ENCODE results near the gene PHLDB1. TPM values are rescaled to one million over a fixed set of nuclear protein-coding genes. Genes with fewer than 3 reads are reported as not detected.
A peak's percentile ranks its signal among the peaks of the same experiment; 100 is the strongest.

The PHLDB1 gene
- total and polyA plus RNA-seq, 2 of the 8 experiments (the other 6 are each of a cell fraction or from before 2014, with no cell fraction given): 53.9 to 74.8 TPM

DNA sequence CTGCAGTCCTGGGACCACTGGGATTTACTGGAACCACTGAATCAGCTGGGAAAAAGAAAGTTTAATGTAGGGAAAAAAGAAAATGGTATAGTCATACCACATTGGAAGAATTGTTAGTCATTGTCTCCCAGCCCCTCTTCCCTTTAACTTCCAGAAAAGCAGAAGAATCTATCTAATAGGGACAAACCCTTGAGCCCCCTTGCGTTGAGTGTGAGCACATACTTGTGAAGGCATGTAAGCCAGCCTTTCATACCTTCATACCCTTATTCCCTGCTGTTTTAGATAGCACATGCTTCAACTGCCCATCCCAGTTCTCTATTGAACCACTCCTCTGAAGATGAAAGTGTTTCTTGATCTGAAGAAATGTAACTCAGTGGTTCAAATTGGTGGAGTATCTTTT, 65.4 kb downstream of the PHLDB1 start:
- H4K8ac ChIP-seq (ENCODE audit: extremely low read depth, insufficient read depth, low read length): no peak overlapping the region
- H3K79me1 ChIP-seq (ENCODE audit: low read depth, low read length): no peaks in the 10 kb centered on the region
- peaks cover 9 to 12% of the 10 kb centered on the region in 2 experiments for H3K9me3 ChIP-seq (ENCODE audit: insufficient read depth in 2 of 2, low read depth in 1 of 2, low read length in 1 of 2)
- no peak overlapping the region for H3K14ac ChIP-seq (ENCODE audit: insufficient read length)
- no peak overlapping the region for H3K4me3 ChIP-seq (ENCODE audit: extremely low read depth in 1 of 4, insufficient read depth in 2 of 4, low read depth in 3 of 4, low read length in 4 of 4)
- no peaks in the 10 kb centered on the region for H3K79me2 ChIP-seq (ENCODE audit: control insufficient read depth in 1 of 2, insufficient read depth in 2 of 2, low read length in 2 of 2)
- no peak overlapping the region for H4K5ac ChIP-seq (ENCODE audit: insufficient read length, low read depth, low read length)
- no peak for FAIRE-seq
- no peak overlapping the region for H2AK5ac ChIP-seq (ENCODE audit: low read depth, low read length)
- no peak overlapping the region for H2BK12ac ChIP-seq (ENCODE audit: low read depth, low read length)
- no peak overlapping the region for H2BK5ac ChIP-seq (ENCODE audit: low read depth, low read length)
- no peaks in the 10 kb centered on the region for H4K20me1 ChIP-seq (replicated peaks in 1 of 2; ENCODE audit: control insufficient read depth in 1 of 2, insufficient read depth in 2 of 2, low read length in 2 of 2)
- peak; percentile 24 to 28; a peak in 3 of 4 replicates for TF ChIP-seq RAD21 (IDR thresholded peaks at IDR 0.05 in 1 of 2, conservative IDR thresholded peaks at IDR 0.05 in 1 of 2; ENCODE audit: low read depth in 2 of 2, low read length in 2 of 2)
- TF ChIP-seq, protein P1, sequence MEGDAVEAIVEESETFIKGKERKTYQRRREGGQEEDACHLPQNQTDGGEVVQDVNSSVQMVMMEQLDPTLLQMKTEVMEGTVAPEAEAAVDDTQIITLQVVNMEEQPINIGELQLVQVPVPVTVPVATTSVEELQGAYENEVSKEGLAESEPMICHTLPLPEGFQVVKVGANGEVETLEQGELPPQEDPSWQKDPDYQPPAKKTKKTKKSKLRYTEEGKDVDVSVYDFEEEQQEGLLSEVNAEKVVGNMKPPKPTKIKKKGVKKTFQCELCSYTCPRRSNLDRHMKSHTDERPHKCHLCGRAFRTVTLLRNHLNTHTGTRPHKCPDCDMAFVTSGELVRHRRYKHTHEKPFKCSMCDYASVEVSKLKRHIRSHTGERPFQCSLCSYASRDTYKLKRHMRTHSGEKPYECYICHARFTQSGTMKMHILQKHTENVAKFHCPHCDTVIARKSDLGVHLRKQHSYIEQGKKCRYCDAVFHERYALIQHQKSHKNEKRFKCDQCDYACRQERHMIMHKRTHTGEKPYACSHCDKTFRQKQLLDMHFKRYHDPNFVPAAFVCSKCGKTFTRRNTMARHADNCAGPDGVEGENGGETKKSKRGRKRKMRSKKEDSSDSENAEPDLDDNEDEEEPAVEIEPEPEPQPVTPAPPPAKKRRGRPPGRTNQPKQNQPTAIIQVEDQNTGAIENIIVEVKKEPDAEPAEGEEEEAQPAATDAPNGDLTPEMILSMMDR (IDR thresholded peaks at IDR 0.05; ENCODE audit: control extremely low read depth in 1 of 3, insufficient read depth in 1 of 3, low read depth in 1 of 3, low read length in 3 of 3): peak in 2 of 3 experiments; percentile 26 to 52; a peak in 2 of 4 replicates
- TF ChIP-seq, protein P2, sequence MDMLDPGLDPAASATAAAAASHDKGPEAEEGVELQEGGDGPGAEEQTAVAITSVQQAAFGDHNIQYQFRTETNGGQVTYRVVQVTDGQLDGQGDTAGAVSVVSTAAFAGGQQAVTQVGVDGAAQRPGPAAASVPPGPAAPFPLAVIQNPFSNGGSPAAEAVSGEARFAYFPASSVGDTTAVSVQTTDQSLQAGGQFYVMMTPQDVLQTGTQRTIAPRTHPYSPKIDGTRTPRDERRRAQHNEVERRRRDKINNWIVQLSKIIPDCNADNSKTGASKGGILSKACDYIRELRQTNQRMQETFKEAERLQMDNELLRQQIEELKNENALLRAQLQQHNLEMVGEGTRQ (IDR thresholded peaks at IDR 0.05; ENCODE audit: low read length): no peak
- POLR2A ChIA-PET (ENCODE audit: partially characterized antibody): interaction anchor here (0.7 to 3.8 kb wide), 2 partner anchors 13 to 43 kb away, joined by 3 to 15 read pairs; no protein-coding TSS in a partner anchor
- H2BK120ac ChIP-seq (replicated peaks; ENCODE audit: low read depth, low read length): no peak overlapping the region
- no peak overlapping the region for H2BK15ac ChIP-seq (ENCODE audit: low read length)
- WGBS, 2 experiments (ENCODE audit: extremely low coverage in 1 of 2, insufficient coverage in 1 of 2, insufficient read length in 1 of 2, insufficient replicate concordance in 2 of 2, low coverage in 1 of 2, low lambda C conversion rate in 2 of 2, missing lambda C conversion rate in 1 of 2): 38% methylated on average over 1 of the region's 1 CpG; no CpG with 5 or more reads in 1 of the 2 experiments
- H3K56ac ChIP-seq (replicated peaks; ENCODE audit: insufficient read length, low read depth, low read length): no peak overlapping the region
- H4K91ac ChIP-seq (replicated peaks; ENCODE audit: insufficient read length, low read length): no peak overlapping the region
- CTCF ChIA-PET (ENCODE audit: partially characterized antibody): interaction anchor here (0.6 to 8.4 kb wide), 7 partner anchors 7 to 173 kb away, joined by 3 to 86 read pairs (median 4); partner anchors contain the start of gene TREH
- no peak overlapping the region for H3K4me2 ChIP-seq (ENCODE audit: insufficient read depth in 1 of 2, low read depth in 2 of 2, low read length in 2 of 2)
- no peak overlapping the region for H3K27ac ChIP-seq (ENCODE audit: low read depth, low read length)
- H3K27me3 ChIP-seq (replicated peaks in 1 of 4; ENCODE audit: control insufficient read depth in 3 of 4, extremely low read depth in 1 of 4, insufficient read depth in 3 of 4, low read length in 3 of 4): no peaks in the 10 kb centered on the region; a peak in 1 of 7 replicates
- H2AFZ ChIP-seq (ENCODE audit: low read length): no peak overlapping the region
- no peaks in the 10 kb centered on the region for H3K23me2 ChIP-seq (ENCODE audit: low read depth, low read length)
- H3K4me1 ChIP-seq (replicated peaks in 1 of 4; ENCODE audit: control insufficient read depth in 3 of 4, insufficient read depth in 4 of 4, low read length in 3 of 4): no peaks in the 10 kb centered on the region
- no peak overlapping the region for H3K4ac ChIP-seq (replicated peaks; ENCODE audit: insufficient read length, low read depth, low read length)
- H3K23ac ChIP-seq (ENCODE audit: insufficient read length): no peak overlapping the region
- H3K36me3 ChIP-seq (ENCODE audit: control insufficient read depth in 2 of 4, insufficient read depth in 4 of 4, low read length in 3 of 4): no peaks in the 10 kb centered on the region
- H2BK20ac ChIP-seq (ENCODE audit: low read length): no peak overlapping the region
- H3K9ac ChIP-seq (replicated peaks in 1 of 4; ENCODE audit: extremely low read depth in 1 of 4, low read depth in 3 of 4, low read length in 3 of 4): no peak overlapping the region
- DNase-seq (ENCODE audit: low read depth in 1 of 2, low spot score in 2 of 2): no peak
- H3K18ac ChIP-seq (ENCODE audit: extremely low read depth, low read length): no peak overlapping the region

All from H1 (cell line).